Esophagus squamous epithelium (tissue), 5 donors: ENCODE measurements around the gene SUSD1. TPM values are rescaled to one million over a fixed set of nuclear protein-coding genes. Genes with fewer than 3 reads are reported as not detected.

Experiments
- DNase-seq: peaks from one replicate; lab custom pipeline; 2025; lab: John Stamatoyannopoulos, UW
- H3K27ac ChIP-seq, 4 donors: fragments of 200-600 bp; sonication (generic); one replicate each; pipeline ENCODE4 v1.5.1; 2016 to 2019; ENCODE audit warnings: mild to moderate bottlenecking in 1 of 4
- H3K27me3 ChIP-seq, 4 donors: fragments of 200-600 bp; sonication (generic); 1 replicate in 3 of 4; 2 replicates in 1 of 4; pipeline versions ENCODE4 v1.5.1 to v1.6.0; 2017 to 2021; ENCODE audit warnings: antibody characterized with exemption in 1 of 4
- H3K36me3 ChIP-seq, 3 donors: fragments of 200-600 bp; sonication (generic); one replicate each; pipeline ENCODE4 v1.5.1; 2016 to 2019
- H3K4me1 ChIP-seq, 3 donors: fragments of 200-600 bp; sonication (generic); one replicate each; pipeline ENCODE4 v1.5.1; 2017 to 2019
- H3K4me3 ChIP-seq, 4 donors: fragments of 200-600 bp; sonication (generic); 1 replicate in 3 of 4; 2 replicates in 1 of 4; pipeline ENCODE4 v1.5.1; 2016 to 2019; ENCODE audit warnings: mild to moderate bottlenecking in 2 of 4, moderate library complexity in 1 of 4
- H3K9me3 ChIP-seq, 3 donors: fragments of 200-600 bp; sonication (generic); one replicate each; pipeline ENCODE4 v1.5.1; 2016 to 2019
- CTCF ChIP-seq, 6 experiments: fragments of 450-650 bp in 4 of 6; fragments of 200-600 bp in 2 of 6; sonication (generic) in 2 of 6; IDR thresholded peaks; one replicate each; pipeline ENCODE4 v1.5.1; 2016 to 2019; ENCODE audit warnings: antibody characterized with exemption in 6 of 6, mild to moderate bottlenecking in 4 of 6, moderate library complexity in 4 of 6
- POLR2A ChIP-seq, 4 donors: fragments of 450-650 bp; IDR thresholded peaks; one replicate each; pipeline ENCODE4 v1.6.1; 2017; ENCODE audit warnings: antibody characterized with exemption in 4 of 4, mild to moderate bottlenecking in 4 of 4, moderate library complexity in 3 of 4
- WGBS, 2 donors: methylation state at CpG; one replicate each; pipeline ENCODE4 v1.1.5; 2018; 5-methylcytosine and 5-hydroxymethylcytosine counted together
- intact Hi-C: fragments of 100-400 bp; cut with DNase I; formaldehyde crosslinking; loops from one replicate; pipeline ENCODE4 v1.15.0; 2022
- total RNA-seq, 4 donors: library from RNA; depleted of rRNA; stranded (reverse); fragments of >200 nt; gene quantifications; one replicate each; pipeline ENCODE4 v1.1.0, GENCODE V29; 2016
- donor health status: DM: yes; HTN: yes; CAD: no.

The SUSD1 gene
- total RNA-seq, 4 donors from 2014 or later: 5.6 to 6.6 (median 6.5) TPM

- TF ChIP-seq POLR2A (IDR thresholded peaks at IDR 0.05) (no peak), CTCF (IDR thresholded peaks at IDR 0.05) (no peak)
- no peak for DNase-seq
- peaks cover 7 to 23% (median 19%) of the 10 kb centered on the region in 3 donors for H3K4me1 ChIP-seq
- H3K4me3 ChIP-seq: no peak overlapping the region
- H3K36me3 ChIP-seq: peaks cover 0 to 2% (median 0%) of the 10 kb centered on the region in 3 donors
- no peaks in the 10 kb centered on the region for H3K27me3 ChIP-seq
- H3K27ac ChIP-seq: no peak overlapping the region
- no peaks in the 10 kb centered on the region for H3K9me3 ChIP-seq
- intact Hi-C loops: no loop called here
Observed at GRCh38 chr9:112046181-112046580, 128.9 kb downstream of the SUSD1 start.

DNA sequence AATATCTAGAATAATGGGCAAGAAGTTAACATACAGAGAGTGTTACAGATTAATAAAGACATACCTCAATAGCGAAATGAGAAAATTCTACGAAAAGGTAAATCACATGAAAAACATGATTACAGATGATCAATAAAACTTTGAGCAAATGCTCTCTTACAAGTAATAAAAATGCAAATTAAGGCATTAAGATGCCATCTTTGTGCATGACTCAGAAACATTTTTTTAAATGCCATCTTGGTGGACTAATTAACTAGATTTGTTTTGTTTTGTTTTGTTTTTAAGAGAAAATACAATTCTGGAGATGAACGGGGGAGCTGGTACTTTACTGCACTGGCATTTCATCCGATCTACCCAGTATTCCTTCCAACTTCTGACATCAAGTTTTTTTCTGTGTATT is 130.2 kb downstream of the SUSD1 start:
- H3K36me3 ChIP-seq: peaks cover 0 to 4% (median 0%) of the 10 kb centered on the region in 3 donors
- no peak for DNase-seq
- WGBS, 2 donors: 90 to 97% methylated on average over 4 of the region's 4 CpGs
- no peak overlapping the region for H3K4me3 ChIP-seq
- H3K9me3 ChIP-seq: no peaks in the 10 kb centered on the region
- intact Hi-C loops: no loop called here
- H3K27me3 ChIP-seq: no peaks in the 10 kb centered on the region
- peaks cover 5 to 11% (median 6%) of the 10 kb centered on the region in 3 donors for H3K4me1 ChIP-seq
- TF ChIP-seq POLR2A (IDR thresholded peaks at IDR 0.05): no peak
- no peak overlapping the region for H3K27ac ChIP-seq

GRCh38 chr9:112044186-112044585 is 130.9 kb downstream of the SUSD1 start:
- intact Hi-C loops: no loop called here
- DNase-seq: no peak
- no peak for TF ChIP-seq CTCF (IDR thresholded peaks at IDR 0.05)

DNA sequence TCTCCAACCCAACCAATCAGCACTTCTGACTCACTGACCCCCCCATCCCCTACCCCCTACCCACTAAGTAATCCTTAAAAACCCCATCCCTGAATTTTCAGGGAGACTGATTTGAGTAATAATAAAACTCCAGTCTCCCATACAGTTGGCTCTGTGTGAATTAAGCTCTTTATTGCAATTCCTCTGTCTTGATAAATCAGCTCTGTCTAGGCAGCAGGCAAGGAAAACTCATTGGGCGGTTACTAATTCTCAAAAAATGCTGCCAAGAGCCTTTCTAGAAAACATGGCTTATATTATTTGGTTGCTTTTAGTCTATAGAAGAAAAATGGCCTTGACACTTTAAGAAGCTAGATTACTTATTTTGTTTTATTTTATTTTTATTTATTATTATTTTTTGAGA is 131.7 kb downstream of the SUSD1 start:
- peaks cover 0 to 4% (median 0%) of the 10 kb centered on the region in 3 donors for H3K36me3 ChIP-seq
- TF ChIP-seq CTCF (IDR thresholded peaks at IDR 0.05): no peak
- TF ChIP-seq POLR2A (IDR thresholded peaks at IDR 0.05): no peak
- no peaks in the 10 kb centered on the region for H3K4me1 ChIP-seq
- H3K4me3 ChIP-seq: no peak overlapping the region
- H3K27me3 ChIP-seq: no peaks in the 10 kb centered on the region
- intact Hi-C loops: no loop called here
- H3K27ac ChIP-seq: no peak overlapping the region
- WGBS, 2 donors: 100% methylated on average over 1 of the region's 1 CpG
- no peaks in the 10 kb centered on the region for H3K9me3 ChIP-seq
- DNase-seq: no peak

More at GRCh38 chr9:112044186-112044585, 130.9 kb downstream of the SUSD1 start:
- Histone ChIP-seq H3K36me3 (peaks cover 0 to 4% (median 0%) of the 10 kb centered on the region in 3 donors), H3K4me3 (no peak overlapping the region), H3K4me1 (peaks cover 0 to 4% (median 0%) of the 10 kb centered on the region in 3 donors), H3K9me3 (no peaks in the 10 kb centered on the region), H3K27me3 (no peaks in the 10 kb centered on the region), H3K27ac (no peak overlapping the region)

DNA sequence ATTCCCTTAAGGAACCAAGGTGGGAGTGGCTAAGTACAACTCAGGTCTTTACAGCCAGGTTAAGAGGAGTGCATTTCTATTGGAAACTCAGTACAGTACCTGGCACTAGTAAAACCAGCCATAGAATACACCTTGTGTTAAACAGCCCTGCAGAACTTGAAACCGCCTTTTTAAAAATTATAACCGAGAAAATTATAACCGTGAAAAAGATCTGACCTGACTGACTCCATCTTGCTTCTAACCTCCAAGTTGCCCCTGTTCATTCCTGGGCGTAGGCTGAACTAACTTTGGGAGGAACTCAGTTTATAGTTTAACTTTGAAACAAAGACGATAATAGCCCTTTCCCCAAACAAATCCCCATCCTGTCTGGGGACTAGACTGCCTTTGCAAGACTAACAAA is 132.3 kb downstream of the SUSD1 start:
- TF ChIP-seq CTCF (IDR thresholded peaks at IDR 0.05) (no peak), POLR2A (IDR thresholded peaks at IDR 0.05) (no peak)
- WGBS, 2 donors: 89 to 93% methylated on average over 5 of the region's 5 CpGs
- Histone ChIP-seq H3K36me3 (peaks cover 0 to 4% (median 0%) of the 10 kb centered on the region in 3 donors), H3K4me3 (no peak overlapping the region), H3K9me3 (no peaks in the 10 kb centered on the region), H3K4me1 (no peaks in the 10 kb centered on the region), H3K27me3 (no peaks in the 10 kb centered on the region), H3K27ac (no peak overlapping the region)
- intact Hi-C loops: no loop called here
- DNase-seq: no peak

DNA sequence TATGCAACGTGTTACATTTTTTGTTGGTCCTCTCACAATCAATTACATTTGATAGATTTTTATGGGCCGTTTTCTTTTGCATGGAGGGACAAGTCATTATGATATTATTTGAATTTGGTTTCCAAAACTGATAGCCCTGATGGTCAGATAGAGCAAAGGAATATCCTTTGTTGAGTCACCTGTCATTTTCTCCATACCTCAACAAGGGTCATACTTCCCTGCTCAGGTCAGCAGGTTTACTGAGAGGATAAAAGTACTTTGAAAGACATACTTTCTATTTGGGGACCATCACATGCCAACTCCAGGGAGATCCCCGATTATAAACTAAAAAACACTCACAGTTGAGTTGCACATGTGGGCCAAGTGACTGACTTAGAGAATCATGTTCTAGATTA is 132.9 kb downstream of the SUSD1 start:
- Histone ChIP-seq H3K4me1 (peaks cover 0 to 4% (median 0%) of the 10 kb centered on the region in 3 donors), H3K36me3 (peaks cover 0 to 4% (median 0%) of the 10 kb centered on the region in 3 donors), H3K9me3 (no peaks in the 10 kb centered on the region), H3K4me3 (no peak overlapping the region), H3K27ac (no peak overlapping the region), H3K27me3 (no peaks in the 10 kb centered on the region)
- intact Hi-C loops: no loop called here
- DNase-seq: no peak
- TF ChIP-seq POLR2A (IDR thresholded peaks at IDR 0.05) (no peak), CTCF (IDR thresholded peaks at IDR 0.05) (no peak)
- WGBS, 2 donors: 81 to 83% methylated on average over 3 of the region's 3 CpGs
